Sciatic nerve (tissue), 2 donors: ENCODE data around the gene PHETA1. TPM values are rescaled to one million over a fixed set of nuclear protein-coding genes. Genes with fewer than 3 reads are reported as not detected.
"Not testable (repeated sequence)": the region's sequence is repeated elsewhere in the genome, so short reads cannot be mapped to it uniquely, and the experiment has no call there.

Experiments
- ATAC-seq: fragments of 200-7000 bp; cut with Tn5 transposase; one replicate; pipeline ENCODE4 v1.9.1; 2020; ENCODE audit warnings: mild to moderate bottlenecking, moderate library complexity
- DNase-seq: peaks from one replicate; pipeline ENCODE4 v3.0.0-alpha.2; 2020; ENCODE audit warnings: low spot score
- intact Hi-C: fragments of 100-400 bp; cut with DNase I; formaldehyde crosslinking; loops from one replicate; pipeline ENCODE4 v1.14.2; 2022
- total RNA-seq: library from RNA; stranded (reverse); fragmentation: NEBNext Ultra II Directional; extraction: Animal tissue kit (Norgen Biotek cat#: 25700); gene quantifications from one replicate; pipeline ENCODE4 v1.2.1, GENCODE V29; 2021
- donor health status: DM: no; HTN: no; CAD: no.
- donor health status: DM: no; HTN: no; CAD: no.

Gene PHETA1
- total RNA-seq, 1 donor from 2014 or later: 12.0 TPM

- ATAC-seq: no peak
- no peak for DNase-seq
- intact Hi-C loops: no loop called here
These were observed 18.0 kb upstream of the PHETA1 start for GRCh38 chr12:111386885-111387284.

GRCh38 chr12:111384596-111384995 lies 15.7 kb upstream of the PHETA1 start:
- DNase-seq (no peak), ATAC-seq (no peak)
- intact Hi-C loops: no loop called here

GRCh38 chr12:111379942-111380554 lies 11.2 kb upstream of the PHETA1 start:
- no peak for DNase-seq
- no peak for ATAC-seq
- intact Hi-C loops: no loop called here

- DNase-seq (no peak), ATAC-seq (no peak)
- intact Hi-C loops: no loop called here
These were observed 8.5 kb upstream of the PHETA1 start for GRCh38 chr12:111377440-111377839.

GRCh38 chr12:111373231-111373630 lies 4.3 kb upstream of the PHETA1 start:
- ATAC-seq, intact Hi-C loops, DNase-seq: not testable (repeated sequence)

GRCh38 chr12:111369496-111370220 lies 763 bp upstream of the PHETA1 start:
- intact Hi-C loops: no loop called here
- DNase-seq (no peak), ATAC-seq (no peak)

- ATAC-seq (peak; percentile 36), DNase-seq (no peak)
- intact Hi-C loops: no loop called here
These were observed 556 bp downstream of the PHETA1 start for GRCh38 chr12:111368291-111368787.

GRCh38 chr12:111367661-111368221 lies 1.2 kb downstream of the PHETA1 start:
- DNase-seq (no peak), ATAC-seq (no peak)
- intact Hi-C loops: no loop called here

- intact Hi-C loops: no loop called here
- no peak for ATAC-seq
These were observed 2.3 kb downstream of the PHETA1 start for GRCh38 chr12:111366583-111366982.

GRCh38 chr12:111366075-111366474 lies 2.8 kb downstream of the PHETA1 start:
- ATAC-seq (no peak), DNase-seq (no peak)
- intact Hi-C loops: no loop called here

More at GRCh38 chr12:111366583-111366982, 2.3 kb downstream of the PHETA1 start:
- DNase-seq: no peak

- intact Hi-C loops: no loop called here
These were observed 5.3 kb downstream of the PHETA1 start for GRCh38 chr12:111363578-111363977.

GRCh38 chr12:111362687-111363475 lies 6.0 kb downstream of the PHETA1 start:
- no peak for ATAC-seq

More at GRCh38 chr12:111363578-111363977, 5.3 kb downstream of the PHETA1 start:
- ATAC-seq (no peak), DNase-seq (no peak)

GRCh38 chr12:111361717-111362576 lies 6.9 kb downstream of the PHETA1 start:
- intact Hi-C loops: no loop called here
- DNase-seq: no peak
- peak; percentile 50 for ATAC-seq

More at GRCh38 chr12:111362687-111363475, 6.0 kb downstream of the PHETA1 start:
- no peak for DNase-seq
- intact Hi-C loops: no loop called here

GRCh38 chr12:111361073-111361716 lies 7.7 kb downstream of the PHETA1 start:
- DNase-seq (no peak), ATAC-seq (no peak)
- intact Hi-C loops: no loop called here

- ATAC-seq: no peak
- no peak for DNase-seq
These were observed 8.5 kb downstream of the PHETA1 start for GRCh38 chr12:111360325-111360930.

GRCh38 chr12:111359914-111360276 lies 9.0 kb downstream of the PHETA1 start:
- ATAC-seq (no peak), DNase-seq (no peak)
- intact Hi-C loops: no loop called here

More at GRCh38 chr12:111360325-111360930, 8.5 kb downstream of the PHETA1 start:
- intact Hi-C loops: no loop called here

- intact Hi-C loops: no loop called here
These were observed 9.5 kb downstream of the PHETA1 start for GRCh38 chr12:111359231-111359913.

More at GRCh38 chr12:111359231-111359913, 9.5 kb downstream of the PHETA1 start:
- DNase-seq: no peak
- peak; percentile 43 for ATAC-seq
